SK-N-SH (cell line): ENCODE data around the gene CLN5. TPM values are rescaled to one million over a fixed set of nuclear protein-coding genes. Genes with fewer than 3 reads are reported as not detected.

Source experiments
- CTCF ChIA-PET: fragments of 300-600, 350-600 bp; formaldehyde crosslinking; extraction: SDS; loops from one replicate; lab custom pipeline; 2021; lab: Yijun Ruan, JAX
- POLR2A ChIA-PET: fragments of 350-600 bp; sonication (Branson Sonifier 250); formaldehyde crosslinking; extraction: SDS; loops from one replicate; lab custom pipeline; 2020; ENCODE audit warnings: antibody characterized with exemption, inconsistent platforms; lab: Yijun Ruan, JAX
- DNase-seq: peaks from one replicate; pipeline ENCODE4 v3.0.0; 2012
- H2AFZ ChIP-seq: fragments of 200-600 bp; sonication (generic); 2 replicates; pipeline ENCODE4 v1.8.1; 2016; ENCODE audit warnings: antibody characterized with exemption, mild to moderate bottlenecking, low read depth
- H3F3A ChIP-seq: fragments of 200-600 bp; sonication (generic); replicated peaks from 2 replicates; pipeline ENCODE3; 2016; ENCODE audit warnings: antibody characterized with exemption, mild to moderate bottlenecking; ENCODE audit not compliant: insufficient read depth
- H3K27ac ChIP-seq, 2 experiments: fragments of 200-500 bp in 1 of 2; fragments of 200-600 bp in 1 of 2; sonication (Bioruptor generic) in 1 of 2; sonication (generic), shearing (Covaris generic) in 1 of 2; 2 replicates each; pipeline versions ENCODE4 v1.5.1 to v1.6.1; 2014 to 2016; ENCODE audit warnings: low read depth in 2 of 2, inconsistent platforms in 1 of 2, low read length in 1 of 2, mild to moderate bottlenecking in 1 of 2, mixed read lengths in 1 of 2
- H3K27me3 ChIP-seq: fragments of 200-600 bp; sonication (generic), shearing (Covaris generic); 2 replicates; pipeline ENCODE4 v1.6.1; 2016; ENCODE audit warnings: mixed run types; ENCODE audit not compliant: insufficient read depth
- H3K36me3 ChIP-seq, 2 experiments: fragments of 200-500 bp in 1 of 2; fragments of 200-600 bp in 1 of 2; sonication (Bioruptor generic) in 1 of 2; sonication (generic) in 1 of 2; replicated peaks in 1 of 2; 2 replicates each; pipeline versions ENCODE3 to v1.5.1; 2014 to 2016; ENCODE audit warnings: low read length in 1 of 2, mild to moderate bottlenecking in 1 of 2; ENCODE audit not compliant: insufficient read depth in 2 of 2, control insufficient read depth in 1 of 2
- H3K4me1 ChIP-seq, 2 experiments: fragments of 200-500 bp in 1 of 2; fragments of 200-600 bp in 1 of 2; sonication (Bioruptor generic) in 1 of 2; sonication (generic), shearing (Covaris generic) in 1 of 2; 2 replicates each; pipeline versions ENCODE4 v1.5.1 to v1.6.1; 2014 to 2016; ENCODE audit warnings: low read depth in 1 of 2, low read length in 1 of 2, mixed run types in 1 of 2; ENCODE audit not compliant: insufficient read depth in 2 of 2, control insufficient read depth in 1 of 2
- H3K4me2 ChIP-seq: fragments of 200-600 bp; sonication (generic), shearing (Covaris generic); 2 replicates; pipeline ENCODE4 v1.6.1; 2017; ENCODE audit warnings: mixed run types
- H3K4me3 ChIP-seq, 2 experiments: fragments of 200-500 bp in 1 of 2; fragments of 200-600 bp in 1 of 2; sonication (Bioruptor generic) in 1 of 2; sonication (generic), shearing (Covaris generic) in 1 of 2; 2 replicates each; pipeline versions ENCODE4 v1.5.1 to v1.8.1; 2014 to 2016; ENCODE audit warnings: low read depth in 2 of 2, inconsistent platforms in 1 of 2, low read length in 1 of 2, mild to moderate bottlenecking in 1 of 2, mixed read lengths in 1 of 2, moderate library complexity in 1 of 2
- H3K79me2 ChIP-seq: fragments of 200-600 bp; sonication (generic); 2 replicates; pipeline ENCODE4 v1.8.1; 2017; ENCODE audit warnings: mild to moderate bottlenecking; ENCODE audit not compliant: insufficient read depth
- H3K9ac ChIP-seq: fragments of 200-600 bp; sonication (generic); 2 replicates; pipeline ENCODE4 v1.6.1; 2017; ENCODE audit warnings: mixed run types
- H3K9me2 ChIP-seq: fragments of 200-600 bp; sonication (generic); 2 replicates; pipeline ENCODE4 v1.6.1; 2017; ENCODE audit warnings: mixed run types
- H3K9me3 ChIP-seq: fragments of 200-600 bp; sonication (generic); 2 replicates; pipeline ENCODE4 v1.6.1; 2017; ENCODE audit warnings: mixed run types, mild to moderate bottlenecking, moderate library complexity
- H4K20me1 ChIP-seq: fragments of 200-600 bp; sonication (generic); 2 replicates; pipeline ENCODE4 v1.6.1; 2017; ENCODE audit warnings: mild to moderate bottlenecking, mixed run types; ENCODE audit not compliant: insufficient read depth
- CHD2 ChIP-seq: fragments of 150-350 bp; IDR thresholded peaks from 2 replicates; pipeline ENCODE4 v1.6.1; 2018; ENCODE audit warnings: low read length; ENCODE audit not compliant: partially characterized antibody
- ELF1 ChIP-seq: IDR thresholded peaks from 2 replicates; pipeline ENCODE4 v1.4.0; 2012
- EZH2phosphoT487 ChIP-seq: fragments of 200-600 bp; sonication (generic); IDR thresholded peaks from 2 replicates; pipeline ENCODE4 v1.6.1; 2017; ENCODE audit warnings: low read depth, mixed run types, mild to moderate bottlenecking, antibody characterized with exemption, moderate library complexity, borderline replicate concordance
- FOXM1 ChIP-seq: IDR thresholded peaks from 2 replicates; pipeline ENCODE4 v1.4.0; 2012; ENCODE audit warnings: low read depth, mild to moderate bottlenecking
- GABPA ChIP-seq: IDR thresholded peaks from 2 replicates; pipeline ENCODE4 v1.4.0; 2012; ENCODE audit warnings: low read depth, mild to moderate bottlenecking
- JUND ChIP-seq: IDR thresholded peaks from 2 replicates; pipeline ENCODE4 v1.4.0; 2012
- MXI1 ChIP-seq: IDR thresholded peaks from 2 replicates; pipeline ENCODE4 v1.6.1; 2012; ENCODE audit warnings: mild to moderate bottlenecking, low read depth, low read length, improper control_type of control experiment
- POLR2AphosphoS5 ChIP-seq: IDR thresholded peaks from 2 replicates; pipeline ENCODE4 v1.6.1; 2012; ENCODE audit warnings: low read depth, low read length
- TAF1 ChIP-seq: IDR thresholded peaks from 2 replicates; pipeline ENCODE4 v1.6.1; 2012; ENCODE audit warnings: low read depth, mild to moderate bottlenecking, low read length, moderate library complexity, borderline replicate concordance
- TEAD4 ChIP-seq: IDR thresholded peaks from 2 replicates; pipeline ENCODE4 v1.4.0; 2012; ENCODE audit warnings: mild to moderate bottlenecking, borderline replicate concordance; ENCODE audit not compliant: insufficient read depth
- USF1 ChIP-seq: IDR thresholded peaks from 2 replicates; pipeline ENCODE4 v1.4.0; 2012; ENCODE audit warnings: low read depth, borderline replicate concordance
- YY1 ChIP-seq: IDR thresholded peaks from 2 replicates; pipeline ENCODE4 v1.4.0; 2012; ENCODE audit warnings: low read depth, mild to moderate bottlenecking
- WGBS: methylation state at CpG from one replicate; pipeline ENCODE4 v1.1.6; 2017; ENCODE audit warnings: low lambda C conversion rate; 5-methylcytosine and 5-hydroxymethylcytosine counted together
- polyA plus RNA-seq, 3 experiments: library from polyadenylated mRNA; depleted of rRNA; stranded (reverse); fragments of >200 nt; gene quantifications; 2 replicates each; pipeline ENCODE4 v1.2.3, GENCODE V29; 2012
- TF ChIP-seq, protein P1 (sequence below): IDR thresholded peaks from 2 replicates; pipeline ENCODE4 v1.4.0; 2012; ENCODE audit warnings: low read depth, borderline replicate concordance
- TF ChIP-seq, protein P2 (sequence below): IDR thresholded peaks from 2 replicates; pipeline ENCODE4; 2012
- TF ChIP-seq, protein P3 (sequence below): fragments of 150-350 bp; IDR thresholded peaks from 2 replicates; pipeline ENCODE4 v1.6.1; 2017; ENCODE audit warnings: antibody characterized with exemption, low read length, low read depth, borderline replicate concordance

Gene CLN5
- polyA plus RNA-seq, 1 of the 3 experiments (the other 2 are of a cell fraction): 11.6 TPM

DNA sequence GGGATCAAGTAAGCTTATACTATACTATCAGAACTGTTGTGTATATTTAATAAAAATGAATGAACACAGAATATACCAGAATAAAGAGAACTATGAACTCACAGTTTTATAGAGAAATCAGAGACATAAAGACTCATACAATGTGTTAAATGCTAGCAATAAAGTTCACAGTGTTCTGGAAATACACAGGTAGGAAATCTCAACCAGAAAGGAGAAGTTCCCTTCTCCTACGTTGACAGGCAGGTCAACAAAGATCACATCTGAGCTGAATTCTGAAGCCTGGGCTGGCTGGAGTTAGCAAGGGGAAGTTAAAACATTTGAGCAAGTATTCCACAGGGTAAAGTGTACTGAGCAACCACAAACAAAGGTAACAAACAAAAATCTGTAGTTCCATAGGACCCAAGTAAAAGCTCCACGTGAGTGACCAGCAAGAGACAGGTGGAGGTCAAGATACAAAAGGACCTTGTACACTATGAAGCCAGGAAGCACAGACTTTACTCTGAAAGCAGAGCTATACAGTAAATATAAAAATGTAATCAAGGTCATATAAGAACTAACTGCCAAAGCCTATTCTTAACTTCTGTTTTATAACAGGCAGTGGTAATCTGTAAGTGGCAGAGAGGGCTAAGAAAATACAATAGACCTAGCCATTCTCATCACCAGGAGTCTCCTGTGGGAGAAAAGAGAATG lies 22.1 kb downstream of the CLN5 start:
- Histone ChIP-seq H3F3A (peaks cover 12% of the 10 kb centered on the region), H3K4me2 (no peak overlapping the region), H3K9me3 (no peaks in the 10 kb centered on the region), H3K36me3 (peaks cover 76 to 90% of the 10 kb centered on the region in 2 experiments), H3K27ac (no peak overlapping the region), H3K27me3 (no peaks in the 10 kb centered on the region), H2AFZ (no peak overlapping the region), H3K9ac (no peak overlapping the region), H3K4me1 (no peaks in the 10 kb centered on the region), H3K4me3 (no peak overlapping the region), H3K79me2 (peaks cover 94% of the 10 kb centered on the region), H4K20me1 (peaks cover 45% of the 10 kb centered on the region), H3K9me2 (no peaks in the 10 kb centered on the region)
- DNase-seq: no peak
- ChIA-PET CTCF (interaction anchor here (1.6 kb wide), 2 partner anchors 21 to 464 kb away, joined by 3 read pairs; no protein-coding TSS in a partner anchor), POLR2A (interaction anchor here (0.7 kb wide), 1 partner anchor 1134 kb away, joined by 3 read pairs; no protein-coding TSS in a partner anchor)
- TF ChIP-seq EZH2phosphoT487: no peak
- TF ChIP-seq CHD2: no peak
- TF ChIP-seq GABPA: no peak
- TF ChIP-seq ELF1: no peak
- no peak for TF ChIP-seq FOXM1
- TF ChIP-seq TEAD4: no peak
- TF ChIP-seq, protein P1, sequence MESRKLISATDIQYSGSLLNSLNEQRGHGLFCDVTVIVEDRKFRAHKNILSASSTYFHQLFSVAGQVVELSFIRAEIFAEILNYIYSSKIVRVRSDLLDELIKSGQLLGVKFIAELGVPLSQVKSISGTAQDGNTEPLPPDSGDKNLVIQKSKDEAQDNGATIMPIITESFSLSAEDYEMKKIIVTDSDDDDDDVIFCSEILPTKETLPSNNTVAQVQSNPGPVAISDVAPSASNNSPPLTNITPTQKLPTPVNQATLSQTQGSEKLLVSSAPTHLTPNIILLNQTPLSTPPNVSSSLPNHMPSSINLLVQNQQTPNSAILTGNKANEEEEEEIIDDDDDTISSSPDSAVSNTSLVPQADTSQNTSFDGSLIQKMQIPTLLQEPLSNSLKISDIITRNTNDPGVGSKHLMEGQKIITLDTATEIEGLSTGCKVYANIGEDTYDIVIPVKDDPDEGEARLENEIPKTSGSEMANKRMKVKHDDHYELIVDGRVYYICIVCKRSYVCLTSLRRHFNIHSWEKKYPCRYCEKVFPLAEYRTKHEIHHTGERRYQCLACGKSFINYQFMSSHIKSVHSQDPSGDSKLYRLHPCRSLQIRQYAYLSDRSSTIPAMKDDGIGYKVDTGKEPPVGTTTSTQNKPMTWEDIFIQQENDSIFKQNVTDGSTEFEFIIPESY: no peak
- TF ChIP-seq YY1: no peak
- no peak for TF ChIP-seq MXI1
- TF ChIP-seq TAF1: no peak
- TF ChIP-seq USF1: no peak
- no peak for TF ChIP-seq JUND
- TF ChIP-seq POLR2AphosphoS5: no peak
- TF ChIP-seq, protein P2, sequence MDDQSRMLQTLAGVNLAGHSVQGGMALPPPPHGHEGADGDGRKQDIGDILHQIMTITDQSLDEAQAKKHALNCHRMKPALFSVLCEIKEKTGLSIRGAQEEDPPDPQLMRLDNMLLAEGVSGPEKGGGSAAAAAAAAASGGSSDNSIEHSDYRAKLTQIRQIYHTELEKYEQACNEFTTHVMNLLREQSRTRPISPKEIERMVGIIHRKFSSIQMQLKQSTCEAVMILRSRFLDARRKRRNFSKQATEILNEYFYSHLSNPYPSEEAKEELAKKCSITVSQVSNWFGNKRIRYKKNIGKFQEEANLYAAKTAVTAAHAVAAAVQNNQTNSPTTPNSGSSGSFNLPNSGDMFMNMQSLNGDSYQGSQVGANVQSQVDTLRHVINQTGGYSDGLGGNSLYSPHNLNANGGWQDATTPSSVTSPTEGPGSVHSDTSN: no peak
- TF ChIP-seq, protein P3, sequence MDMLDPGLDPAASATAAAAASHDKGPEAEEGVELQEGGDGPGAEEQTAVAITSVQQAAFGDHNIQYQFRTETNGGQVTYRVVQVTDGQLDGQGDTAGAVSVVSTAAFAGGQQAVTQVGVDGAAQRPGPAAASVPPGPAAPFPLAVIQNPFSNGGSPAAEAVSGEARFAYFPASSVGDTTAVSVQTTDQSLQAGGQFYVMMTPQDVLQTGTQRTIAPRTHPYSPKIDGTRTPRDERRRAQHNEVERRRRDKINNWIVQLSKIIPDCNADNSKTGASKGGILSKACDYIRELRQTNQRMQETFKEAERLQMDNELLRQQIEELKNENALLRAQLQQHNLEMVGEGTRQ: no peak
- 94% methylated on average over 2 of the region's 2 CpGs for WGBS
